ENCODE measurements around the gene CPO.
"Not testable (repeated sequence)": the region's sequence is repeated elsewhere in the genome, so short reads cannot be mapped to it uniquely, and the experiment has no call there.

Gene CPO, protein sequence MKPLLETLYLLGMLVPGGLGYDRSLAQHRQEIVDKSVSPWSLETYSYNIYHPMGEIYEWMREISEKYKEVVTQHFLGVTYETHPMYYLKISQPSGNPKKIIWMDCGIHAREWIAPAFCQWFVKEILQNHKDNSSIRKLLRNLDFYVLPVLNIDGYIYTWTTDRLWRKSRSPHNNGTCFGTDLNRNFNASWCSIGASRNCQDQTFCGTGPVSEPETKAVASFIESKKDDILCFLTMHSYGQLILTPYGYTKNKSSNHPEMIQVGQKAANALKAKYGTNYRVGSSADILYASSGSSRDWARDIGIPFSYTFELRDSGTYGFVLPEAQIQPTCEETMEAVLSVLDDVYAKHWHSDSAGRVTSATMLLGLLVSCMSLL

DNA sequence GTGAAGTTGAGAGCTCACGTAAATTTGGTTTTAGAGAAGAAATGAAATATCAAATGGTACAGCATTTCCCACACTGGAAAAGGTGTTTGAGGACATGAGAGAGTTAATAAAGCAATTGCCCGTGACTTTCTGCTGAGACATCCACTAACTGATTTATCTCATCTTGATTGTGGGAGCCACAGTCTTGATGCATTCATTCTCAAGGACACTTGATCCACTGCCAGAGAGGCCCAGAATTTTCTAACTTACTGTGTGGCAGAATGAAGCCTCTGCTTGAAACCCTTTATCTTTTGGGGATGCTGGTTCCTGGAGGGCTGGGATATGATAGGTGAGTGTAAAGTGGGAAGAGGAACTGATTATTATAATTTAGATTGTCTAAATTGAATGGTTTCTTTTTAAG is at the start of gene CPO:
TSS of gene CPO (plus strand) at position 179 of the 400 bp plus-strand sequence. CDS start at position 261, 82 bp downstream.
- DNase-seq: no peak

DNA sequence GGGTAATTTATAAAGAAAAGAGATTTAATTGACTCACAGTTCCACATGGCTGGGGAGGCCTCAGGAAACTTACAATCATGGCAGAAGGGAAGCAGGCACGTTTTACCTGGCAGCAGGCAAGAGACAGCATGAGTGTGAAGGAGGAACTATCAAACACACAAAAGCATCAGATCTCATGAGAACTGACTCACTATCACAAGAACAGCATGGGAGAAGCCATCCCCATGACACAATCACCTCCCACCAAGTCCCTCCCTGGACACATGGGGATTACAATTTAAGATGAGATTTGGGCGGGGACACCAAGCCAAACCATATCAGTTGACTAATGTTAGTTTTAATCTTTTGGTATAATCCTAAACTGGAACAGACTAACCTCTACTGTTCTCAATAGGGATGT is 49.1 kb upstream of the CPO start:
- no peak for DNase-seq

DNA sequence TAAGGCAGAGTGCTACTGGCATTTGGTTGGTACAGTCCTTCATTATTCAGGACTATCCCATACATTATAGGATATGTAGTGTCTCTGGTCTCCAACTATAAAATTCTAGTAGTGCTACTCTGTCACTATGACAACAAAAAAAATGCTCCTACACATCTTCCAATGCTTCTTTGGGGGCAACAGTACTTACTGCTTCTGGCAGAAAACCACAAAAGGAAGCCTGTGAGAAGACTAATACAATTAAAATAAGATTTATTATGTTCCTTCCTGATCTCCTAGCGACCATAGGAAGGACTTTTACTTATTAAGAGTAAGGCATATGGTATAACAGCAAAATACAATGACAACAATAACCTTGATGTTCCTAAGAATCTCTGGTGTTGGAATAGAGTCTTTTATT is 48.4 kb upstream of the CPO start:
- DNase-seq: no peak

DNA sequence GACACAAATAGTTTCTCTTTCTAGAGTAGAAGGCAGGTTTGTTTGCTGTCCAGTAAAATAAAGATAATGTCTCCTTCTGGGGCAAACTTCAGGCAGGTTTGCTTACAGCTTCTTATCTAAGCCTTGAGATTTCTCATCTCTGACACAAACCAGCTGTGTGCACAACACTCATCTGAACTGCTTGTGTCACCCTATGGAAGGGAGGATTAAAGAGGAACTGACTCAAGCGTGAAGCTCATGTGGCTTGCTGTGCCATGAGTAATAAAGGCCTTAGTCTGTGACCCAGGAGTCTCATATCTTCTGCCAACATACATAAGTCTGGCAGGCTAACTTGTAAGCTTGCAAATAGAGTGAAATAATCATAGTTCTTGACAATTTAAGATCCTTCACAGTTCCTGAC is 24.2 kb upstream of the CPO start:
- DNase-seq: no peak

DNA sequence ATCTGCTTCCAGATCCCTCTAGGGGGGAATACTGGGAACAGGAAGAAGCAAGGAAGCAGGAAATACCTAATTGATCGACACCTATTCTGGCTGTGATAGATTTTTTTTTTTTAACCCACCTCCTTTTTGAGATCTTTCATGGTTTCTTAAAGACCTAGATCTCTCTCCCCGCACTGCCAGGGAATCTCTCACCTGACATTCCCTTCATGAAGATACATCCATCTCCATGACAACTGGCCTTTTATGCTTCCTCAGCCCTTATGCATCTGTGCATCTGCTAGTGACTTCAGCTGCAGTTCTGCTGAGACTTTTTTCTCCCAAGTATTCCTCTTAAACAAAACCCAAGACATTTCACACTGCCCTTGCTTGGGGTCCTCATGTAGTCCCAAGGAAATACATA is 21.1 kb upstream of the CPO start:
- DNase-seq: no peak

DNA sequence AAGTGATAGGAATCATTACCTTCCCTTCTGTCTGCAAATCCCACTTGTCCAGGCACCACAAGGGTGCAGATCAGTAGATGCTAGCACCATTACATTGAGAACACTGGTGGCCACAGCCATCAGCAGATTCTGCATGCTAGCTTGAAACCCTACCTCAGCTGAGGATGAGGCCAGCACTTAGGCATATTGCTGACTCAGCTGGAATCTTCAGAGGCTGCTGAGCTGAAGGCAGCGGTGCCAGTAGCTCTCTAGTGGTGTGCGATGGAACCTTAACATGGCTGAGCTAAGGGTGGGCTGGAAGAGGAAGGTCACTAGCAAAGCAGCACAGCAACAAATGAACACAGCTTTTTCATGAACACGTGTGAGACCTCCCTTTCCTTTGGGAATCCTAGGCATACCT is 19.0 kb upstream of the CPO start:
- DNase-seq: no peak

DNA sequence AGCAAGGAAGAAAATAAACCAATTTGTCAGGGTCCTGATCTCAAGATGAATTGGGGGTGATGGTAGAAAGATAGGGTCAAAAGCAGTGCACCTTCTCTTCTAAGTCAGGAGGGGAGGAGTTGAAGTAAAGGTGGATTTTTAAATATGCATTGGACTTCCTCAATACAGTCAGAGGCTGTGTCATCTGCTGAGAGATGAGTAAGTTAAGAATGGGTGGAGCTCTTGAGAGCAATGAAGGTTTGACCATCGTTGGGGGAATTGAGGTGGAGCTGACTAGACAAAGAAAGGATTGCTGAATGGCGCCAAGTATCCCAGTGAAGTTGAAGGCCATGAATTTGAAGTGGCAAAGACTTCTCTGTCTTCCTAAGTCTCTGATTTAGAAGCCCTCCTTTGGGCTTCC is 18.4 kb upstream of the CPO start:
- no peak for DNase-seq

DNA sequence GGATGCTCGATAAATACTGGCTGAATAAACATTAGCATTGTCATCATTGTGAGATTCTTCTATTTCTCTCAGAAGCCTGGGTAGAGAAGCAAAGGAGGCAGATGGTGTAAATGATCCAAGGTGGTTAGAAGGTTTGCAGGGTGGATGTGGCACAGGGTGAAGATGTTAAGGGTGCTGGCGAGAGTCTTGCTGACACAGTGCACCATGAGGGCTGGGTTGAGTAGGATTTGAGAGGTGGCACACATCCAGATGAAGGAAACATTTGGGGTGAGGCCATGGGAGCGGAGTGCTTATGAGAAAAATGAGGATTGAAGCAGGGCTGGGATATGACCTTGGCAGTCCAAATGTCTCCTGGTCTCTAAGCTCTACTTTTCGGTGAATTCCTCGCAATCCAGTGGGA is 17.8 kb upstream of the CPO start:
- DNase-seq: no peak

DNA sequence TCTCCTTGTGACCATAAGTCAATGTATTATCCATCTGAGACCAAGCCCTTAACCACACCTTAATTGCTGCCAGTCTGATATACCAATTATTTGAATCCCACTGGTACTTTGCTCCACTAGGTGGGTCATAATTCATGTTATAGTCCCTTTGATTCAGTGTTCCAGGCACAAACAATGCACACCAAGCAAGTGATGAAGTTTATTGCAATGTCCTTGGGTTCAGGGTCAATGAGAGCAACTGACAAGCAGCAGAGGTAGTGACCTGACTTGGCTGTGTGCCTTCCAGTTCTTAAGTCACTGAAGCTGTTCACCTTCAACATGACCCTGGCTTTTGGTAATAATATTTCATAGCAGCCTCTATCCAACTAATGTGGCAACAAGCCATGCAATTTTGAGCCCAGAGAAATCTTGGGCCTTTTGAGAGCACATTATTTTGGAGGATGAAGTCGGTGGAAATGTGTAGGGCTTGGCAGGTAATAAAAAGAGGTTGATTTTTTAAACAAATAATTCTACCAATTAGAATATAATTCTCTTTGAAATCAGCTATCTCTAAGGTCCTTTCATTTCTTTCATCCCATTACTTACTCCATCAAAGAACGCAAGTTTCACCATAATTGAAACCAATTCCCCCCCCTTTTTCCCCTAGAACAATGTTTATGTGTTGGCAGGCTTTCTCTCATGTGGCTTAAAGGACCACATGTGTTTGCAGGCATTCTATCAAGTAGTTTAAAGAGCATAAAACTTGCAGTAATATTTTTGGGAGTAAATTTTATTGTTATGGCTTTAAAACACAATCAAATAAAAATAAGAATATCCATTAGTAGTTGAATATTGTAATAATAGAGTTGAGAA is 3.1 kb upstream of the CPO start:
- DNase-seq: no peak

DNA sequence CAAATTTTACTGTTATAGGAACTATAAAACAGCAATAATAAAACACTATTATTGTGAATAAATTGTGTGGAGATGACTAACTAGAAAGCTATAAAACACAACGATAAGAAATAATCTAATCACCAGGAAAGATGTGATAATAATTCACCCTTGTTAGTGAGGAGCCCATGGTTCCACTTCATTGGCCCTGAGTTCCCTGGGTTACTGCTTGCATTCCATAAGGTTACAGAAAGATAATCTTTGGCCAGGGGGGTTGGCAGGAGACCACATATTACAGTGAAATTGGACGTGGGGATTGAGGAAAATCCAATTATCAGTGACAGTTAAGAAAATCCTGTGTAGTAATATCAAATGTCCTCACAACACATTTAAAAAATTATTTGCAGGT is 2.5 kb upstream of the CPO start:
- no peak for DNase-seq

DNA sequence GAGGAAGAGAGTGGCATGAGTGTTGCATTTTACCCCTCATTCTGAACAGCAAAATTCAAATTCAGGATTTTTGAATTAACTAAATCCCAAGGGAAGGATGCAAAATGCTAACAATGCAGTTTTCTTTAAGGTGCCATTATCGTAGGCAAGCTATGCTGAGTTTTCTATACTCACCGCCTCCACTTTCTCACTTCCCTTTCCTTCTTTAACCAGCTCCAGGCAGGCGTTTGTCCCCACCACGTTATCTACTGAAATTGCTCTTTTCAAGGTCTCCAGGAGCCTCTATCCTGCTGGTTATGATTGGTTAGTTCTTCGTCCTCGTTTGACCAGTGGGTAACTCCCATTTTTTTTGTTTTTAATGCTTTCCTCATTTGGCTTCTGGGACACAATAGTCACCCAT is 1.8 kb upstream of the CPO start:
- DNase-seq: no peak

DNA sequence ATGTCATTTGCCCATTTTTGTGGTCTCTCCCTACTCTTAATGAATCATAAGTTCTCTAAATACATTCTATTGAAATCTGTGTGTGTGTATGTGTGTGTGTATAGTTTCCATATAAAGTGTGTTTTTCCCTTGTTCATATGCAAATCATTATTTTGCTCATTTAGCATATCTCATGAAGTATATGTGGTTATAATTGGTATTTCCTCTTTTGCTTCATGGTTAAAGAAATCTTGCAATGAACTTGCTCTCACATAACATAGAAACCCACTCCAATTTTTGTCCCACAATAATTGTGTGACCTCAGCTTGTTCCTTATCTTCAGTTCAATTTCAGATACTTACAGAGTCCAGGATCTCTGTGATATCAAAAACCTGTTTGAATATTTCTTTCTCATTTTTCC is 1.2 kb downstream of the CPO start:
- DNase-seq: no peak

DNA sequence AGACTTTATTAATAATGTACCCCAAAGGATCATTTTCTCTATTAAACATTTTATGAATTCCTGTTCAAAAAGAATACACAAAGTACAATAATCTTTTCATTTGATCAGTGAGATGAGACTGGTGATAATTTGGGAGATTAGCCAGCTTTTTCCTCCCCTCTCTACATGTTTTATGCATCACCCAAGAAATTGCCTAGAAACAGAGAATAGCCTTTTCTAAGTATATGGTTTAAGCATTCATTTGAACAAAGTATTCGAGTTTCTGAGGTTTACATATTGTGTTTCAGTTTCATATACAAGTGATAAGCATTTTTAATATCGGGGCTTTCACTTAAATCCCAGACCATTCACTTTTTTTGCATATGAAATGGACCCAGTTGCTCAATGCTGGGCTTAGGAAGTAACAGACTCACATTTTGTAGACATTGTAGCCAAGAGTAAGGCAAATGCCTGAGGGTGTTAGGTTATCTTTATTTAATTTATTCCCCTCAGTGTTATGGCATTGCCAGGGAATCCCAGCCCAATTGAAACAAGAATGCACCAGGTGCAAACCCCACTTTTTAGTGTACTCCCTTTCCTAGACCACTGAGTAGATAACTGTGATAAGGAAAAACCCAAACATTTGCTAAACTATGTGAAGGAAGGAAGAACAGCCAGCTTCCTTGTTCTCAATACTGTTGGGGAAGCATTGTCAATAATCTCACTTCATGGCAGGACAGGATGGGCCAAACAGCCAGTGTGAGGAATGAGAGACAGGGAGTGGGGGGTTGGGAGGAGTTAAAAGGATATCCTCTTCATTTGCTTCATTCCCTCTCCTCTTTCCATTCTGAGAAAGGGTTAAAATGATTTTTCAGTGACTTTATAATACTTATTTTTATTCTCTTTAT is 3.5 kb downstream of the CPO start:
- no peak for DNase-seq

DNA sequence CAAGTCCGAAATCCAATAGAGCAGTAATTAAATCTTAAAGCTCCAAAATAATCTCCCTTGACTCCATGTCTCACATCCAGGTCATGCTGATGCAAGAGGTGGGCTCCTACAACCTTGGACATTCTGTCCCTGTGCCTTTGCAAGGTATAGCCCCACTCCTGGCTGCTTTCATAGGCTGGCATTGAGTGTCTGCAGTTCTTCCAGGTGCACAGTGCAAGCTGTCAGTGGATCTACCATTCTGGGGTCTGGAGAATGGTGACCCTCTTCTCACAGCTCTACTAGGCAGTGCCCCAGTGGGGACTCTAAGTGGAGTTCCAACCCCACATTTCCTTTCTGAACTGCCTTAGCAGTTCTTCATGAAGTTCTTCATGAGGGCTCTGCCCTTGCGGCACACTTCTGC is 14.1 kb downstream of the CPO start:
- not testable (repeated sequence) for DNase-seq

DNA sequence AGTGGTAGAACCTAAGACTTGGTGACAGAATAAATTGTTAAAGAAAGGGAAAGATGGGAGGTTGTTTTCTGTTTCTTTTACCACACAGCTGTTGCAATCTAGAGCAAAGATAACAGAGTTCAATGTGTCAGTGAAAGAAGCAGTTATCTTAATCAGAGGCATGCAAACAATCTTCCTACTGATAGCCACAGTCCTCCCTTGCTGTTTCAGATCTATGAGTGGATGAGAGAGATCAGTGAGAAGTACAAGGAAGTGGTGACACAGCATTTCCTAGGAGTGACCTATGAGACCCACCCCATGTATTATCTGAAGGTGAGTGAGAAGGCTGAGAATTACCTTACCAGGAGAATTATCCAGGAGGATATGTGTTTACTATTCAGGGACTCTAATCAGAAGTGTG is 15.9 kb downstream of the CPO start:
- no peak for DNase-seq

DNA sequence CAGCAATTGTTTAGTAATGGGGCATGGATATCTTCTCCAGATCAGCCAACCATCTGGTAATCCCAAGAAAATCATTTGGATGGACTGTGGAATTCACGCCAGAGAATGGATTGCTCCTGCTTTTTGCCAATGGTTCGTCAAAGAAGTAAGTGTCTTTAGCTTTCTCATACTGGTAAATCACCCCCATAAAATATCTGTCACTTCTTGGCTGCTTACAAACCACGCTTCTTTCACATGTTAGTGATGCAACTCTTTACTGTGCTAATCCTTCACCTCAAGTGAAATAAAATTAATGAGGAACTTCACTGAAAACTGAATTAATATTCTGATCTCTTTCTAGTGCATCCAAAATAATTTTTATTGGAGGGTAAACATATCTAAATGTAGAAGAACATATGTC is 18.9 kb downstream of the CPO start:
- no peak for DNase-seq

DNA sequence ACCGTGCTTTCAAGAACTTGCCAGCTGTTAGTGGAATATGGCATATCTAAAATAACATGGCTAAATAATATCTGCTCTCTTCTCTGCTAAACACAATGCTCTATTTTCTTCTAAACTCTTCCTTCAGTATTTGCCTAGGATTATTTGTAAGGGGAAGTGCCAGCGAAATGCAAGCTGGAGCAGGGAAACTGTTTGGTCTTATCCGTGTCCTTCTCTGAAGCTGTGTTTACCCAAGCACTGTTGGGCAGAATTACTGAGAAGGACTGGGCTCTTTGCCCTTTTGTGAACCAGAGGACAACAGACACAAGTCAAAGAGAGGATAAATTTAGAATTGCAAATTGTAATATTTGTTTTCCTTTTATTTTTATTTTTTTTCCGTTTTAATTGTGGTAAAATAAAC is 23.6 kb downstream of the CPO start:
- DNase-seq: peak in 6 of 56 donors; percentile 5 to 28 (median 10)

DNA sequence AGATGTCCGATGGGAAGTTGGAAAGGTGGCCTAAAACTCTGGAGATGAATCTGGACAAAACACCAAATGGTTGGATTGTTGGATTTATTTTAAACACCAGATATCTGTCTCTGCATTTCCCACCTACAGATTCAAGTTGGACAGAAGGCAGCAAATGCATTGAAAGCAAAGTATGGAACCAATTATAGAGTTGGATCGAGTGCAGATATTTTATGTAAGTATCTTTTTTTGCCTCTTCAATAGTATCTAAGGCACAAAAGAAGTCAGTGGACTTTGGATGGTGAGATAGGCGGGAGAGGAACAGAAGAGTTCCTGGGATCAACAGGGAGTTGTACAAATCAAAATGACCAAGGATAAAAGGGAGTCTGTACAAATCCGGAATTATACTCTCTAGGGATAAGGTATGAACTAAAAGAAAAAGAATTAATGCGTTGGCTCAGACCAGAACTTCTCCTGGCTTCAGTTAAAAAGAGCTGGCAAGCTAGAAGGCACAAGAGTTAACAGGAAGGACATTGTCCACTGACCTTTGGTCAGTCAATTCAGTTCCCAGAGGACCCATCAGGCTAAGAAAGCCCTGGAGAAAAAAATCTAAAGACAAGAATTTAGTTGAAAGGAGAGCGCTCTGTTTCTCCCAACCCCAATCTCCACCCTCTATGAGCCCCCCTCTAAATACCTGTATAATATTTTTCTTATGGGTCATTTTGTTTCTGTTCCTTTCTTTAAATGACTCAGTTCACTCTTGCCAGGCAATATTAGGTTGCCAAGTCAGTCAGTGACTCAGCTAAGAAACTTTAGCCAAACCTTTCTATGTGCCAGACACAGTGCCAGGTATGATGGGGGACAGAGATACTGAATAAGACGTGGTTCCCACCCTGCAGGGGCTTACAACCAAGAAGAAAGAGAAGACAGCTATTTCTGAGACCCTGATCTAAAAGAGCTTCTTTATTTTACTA is 29.1 kb downstream of the CPO start:
- no peak for DNase-seq

DNA sequence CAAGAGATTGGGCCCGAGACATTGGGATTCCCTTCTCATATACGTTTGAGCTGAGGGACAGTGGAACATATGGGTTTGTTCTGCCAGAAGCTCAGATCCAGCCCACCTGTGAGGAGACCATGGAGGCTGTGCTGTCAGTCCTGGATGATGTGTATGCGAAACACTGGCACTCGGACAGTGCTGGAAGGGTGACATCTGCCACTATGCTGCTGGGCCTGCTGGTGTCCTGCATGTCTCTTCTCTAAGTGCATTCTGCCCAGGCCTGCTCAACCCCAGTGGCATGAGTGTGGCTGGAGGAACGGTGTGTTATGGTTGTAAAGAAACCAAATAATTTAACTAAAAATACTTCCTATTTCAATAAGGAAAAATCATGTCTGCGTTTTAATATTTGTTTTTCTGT is 29.9 kb downstream of the CPO start:
- no peak for DNase-seq

DNA sequence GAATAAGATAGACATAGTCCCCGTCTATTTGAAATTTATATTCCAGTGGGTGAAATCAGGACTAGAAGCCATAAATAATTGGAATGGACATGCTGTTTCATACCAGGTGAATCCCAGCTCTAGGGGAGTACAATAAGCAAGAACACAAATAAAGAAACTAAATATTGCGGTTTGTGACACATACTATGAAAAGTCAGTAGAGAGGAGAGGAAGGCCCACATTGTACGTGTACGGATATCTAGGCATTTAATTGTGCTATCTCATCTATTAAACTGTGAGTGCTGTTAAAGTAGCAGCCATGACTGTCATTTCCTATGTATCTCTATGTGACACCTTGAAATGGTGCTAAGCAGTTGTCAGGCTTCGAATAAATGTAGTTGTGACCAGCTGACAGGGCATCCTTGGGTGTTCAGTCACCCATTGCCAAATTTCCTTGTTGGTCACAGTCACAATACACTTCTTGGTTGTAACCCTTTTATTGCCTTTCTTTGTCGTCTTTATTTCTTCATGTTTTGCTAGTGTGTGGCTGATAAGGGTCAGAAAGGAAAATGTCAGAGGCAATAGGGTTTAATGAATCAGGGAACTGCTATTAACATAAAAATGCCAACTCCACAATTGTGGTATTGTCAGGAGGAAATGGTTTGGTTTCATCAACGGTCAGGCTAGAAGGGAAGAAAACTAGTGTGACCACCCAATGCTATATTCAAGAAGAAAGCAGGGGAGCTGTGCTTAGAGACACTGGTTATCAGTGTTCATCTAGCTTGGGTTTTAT is 31.5 kb downstream of the CPO start:
- DNase-seq: no peak

Measured in amygdala (tissue), 56 donors.